TTC549 (cell line): ENCODE measurements around the gene KIAA0232.
"Not testable (repeated sequence)": the region's sequence is repeated elsewhere in the genome, so short reads cannot be mapped to it uniquely, and the experiment has no call there.

Source experiments
- FAIRE-seq: peaks from 2 replicates; lab custom pipeline; 2012; peaks lifted over from hg19 to GRCh38; lab: Jason Lieb, UNC

Gene KIAA0232

GRCh38 chr4:6804082-6804752 is 21.7 kb downstream of the KIAA0232 start:
- FAIRE-seq = no peak

- no peak for FAIRE-seq
Observed at GRCh38 chr4:6806924-6807626, 24.5 kb downstream of the KIAA0232 start.

- FAIRE-seq = no peak
Observed at GRCh38 chr4:6808259-6808658, 25.7 kb downstream of the KIAA0232 start.

GRCh38 chr4:6811165-6811564 is 28.6 kb downstream of the KIAA0232 start:
- FAIRE-seq = no peak

GRCh38 chr4:6812766-6813165 is 30.2 kb downstream of the KIAA0232 start:
- FAIRE-seq = no peak

- no peak for FAIRE-seq
Observed at GRCh38 chr4:6813725-6814124, 31.2 kb downstream of the KIAA0232 start.

GRCh38 chr4:6815029-6815836 is 32.7 kb downstream of the KIAA0232 start:
- no peak for FAIRE-seq

GRCh38 chr4:6819295-6819694 is 36.8 kb downstream of the KIAA0232 start:
- FAIRE-seq = no peak

GRCh38 chr4:6820695-6821094 is 38.2 kb downstream of the KIAA0232 start:
- no peak for FAIRE-seq

GRCh38 chr4:6824071-6824470 is 41.5 kb downstream of the KIAA0232 start:
- no peak for FAIRE-seq

- no peak for FAIRE-seq
Observed at GRCh38 chr4:6824772-6825402, 42.4 kb downstream of the KIAA0232 start.

GRCh38 chr4:6825403-6825802 is 42.9 kb downstream of the KIAA0232 start:
- no peak for FAIRE-seq

GRCh38 chr4:6826781-6827508 is 44.4 kb downstream of the KIAA0232 start:
- FAIRE-seq = no peak

GRCh38 chr4:6829086-6829485 is 46.6 kb downstream of the KIAA0232 start:
- no peak for FAIRE-seq

GRCh38 chr4:6834867-6835266 is 52.3 kb downstream of the KIAA0232 start:
- no peak for FAIRE-seq

GRCh38 chr4:6835616-6836015 is 53.1 kb downstream of the KIAA0232 start:
- not testable (repeated sequence) for FAIRE-seq

- FAIRE-seq = not testable (repeated sequence)
Observed at GRCh38 chr4:6837106-6837505, 54.6 kb downstream of the KIAA0232 start.

GRCh38 chr4:6839579-6839978 is 57.1 kb downstream of the KIAA0232 start:
- no peak for FAIRE-seq

GRCh38 chr4:6840062-6840976 is 57.8 kb downstream of the KIAA0232 start:
- FAIRE-seq = no peak

- no peak for FAIRE-seq
Observed at GRCh38 chr4:6845027-6845426, 62.5 kb downstream of the KIAA0232 start.

- no peak for FAIRE-seq
Observed at GRCh38 chr4:6845574-6845973, 63.0 kb downstream of the KIAA0232 start.
